Measurements from ENCODE around the gene ATAT1.

Gene ATAT1

GRCh38 chr6:30686908-30687658, 60.4 kb downstream of the ATAT1 start:
- H3K4me3 Mint-ChIP-seq = peak overlapping the region; percentile 93
- no peaks in the 10 kb centered on the region for H3K27me3 Mint-ChIP-seq
- peaks cover 80% of the 10 kb centered on the region for H3K36me3 Mint-ChIP-seq (ENCODE audit: low read depth)
- intact Hi-C loops (cut with micrococcal nuclease) = loop anchor here (1.0 kb wide), 1 partner anchor 30 kb away; the partner anchor contains the start of gene MDC1
- peaks cover 56% of the 10 kb centered on the region for H3K4me1 Mint-ChIP-seq (ENCODE audit: low read depth)
- H3K9me3 Mint-ChIP-seq = no peaks in the 10 kb centered on the region
- H3K27ac Mint-ChIP-seq = peak overlapping the region; percentile 91

DNA sequence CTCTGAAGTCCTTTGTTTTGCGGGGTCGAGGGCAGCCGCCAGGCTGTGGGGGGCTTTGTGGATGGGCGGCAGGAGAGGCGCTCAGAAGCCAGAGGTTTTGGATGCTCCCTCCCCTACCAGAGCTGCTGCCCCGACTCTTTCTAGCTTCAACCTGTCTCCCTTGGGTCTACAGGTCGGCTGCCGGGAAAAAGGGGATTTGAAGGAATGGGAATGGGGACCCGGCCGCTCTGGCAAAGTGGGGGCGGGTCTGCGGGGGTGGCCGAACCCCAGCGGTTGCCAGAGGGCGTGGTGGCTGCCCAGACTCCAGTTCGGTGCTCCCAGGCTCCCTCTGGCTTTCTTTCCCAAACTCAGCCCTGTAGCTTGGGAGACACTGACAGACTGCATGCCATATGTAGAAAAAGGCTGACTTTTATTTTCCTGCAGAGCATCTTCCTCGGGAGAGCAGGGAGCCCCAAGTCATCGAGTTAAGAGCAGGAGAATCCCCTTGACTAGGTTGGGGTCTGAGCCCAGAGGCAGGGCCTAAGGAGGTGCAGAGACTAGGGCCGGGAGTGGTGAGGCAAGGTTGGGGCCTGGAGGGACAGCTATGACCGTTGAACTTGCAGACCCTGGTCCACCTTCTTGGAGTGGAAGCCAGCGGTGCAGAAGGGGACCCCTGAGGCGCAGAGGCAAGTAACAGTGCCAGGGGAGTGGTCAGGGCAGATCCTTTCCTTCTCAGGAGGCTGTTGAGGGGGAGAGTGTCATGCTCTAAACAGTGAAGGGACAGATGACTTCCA, 61.2 kb downstream of the ATAT1 start:
- peak overlapping the region; percentile 91 for H3K27ac Mint-ChIP-seq
- peaks cover 72% of the 10 kb centered on the region for H3K36me3 Mint-ChIP-seq (ENCODE audit: low read depth)
- intact Hi-C loops (cut with micrococcal nuclease) = loop anchor here (1.0 kb wide), 1 partner anchor 29 kb away; the partner anchor contains the start of gene MDC1
- no peaks in the 10 kb centered on the region for H3K27me3 Mint-ChIP-seq
- H3K9me3 Mint-ChIP-seq = no peaks in the 10 kb centered on the region
- H3K4me3 Mint-ChIP-seq = peak overlapping the region; percentile 93
- H3K4me1 Mint-ChIP-seq (ENCODE audit: low read depth) = peaks cover 49% of the 10 kb centered on the region

DNA sequence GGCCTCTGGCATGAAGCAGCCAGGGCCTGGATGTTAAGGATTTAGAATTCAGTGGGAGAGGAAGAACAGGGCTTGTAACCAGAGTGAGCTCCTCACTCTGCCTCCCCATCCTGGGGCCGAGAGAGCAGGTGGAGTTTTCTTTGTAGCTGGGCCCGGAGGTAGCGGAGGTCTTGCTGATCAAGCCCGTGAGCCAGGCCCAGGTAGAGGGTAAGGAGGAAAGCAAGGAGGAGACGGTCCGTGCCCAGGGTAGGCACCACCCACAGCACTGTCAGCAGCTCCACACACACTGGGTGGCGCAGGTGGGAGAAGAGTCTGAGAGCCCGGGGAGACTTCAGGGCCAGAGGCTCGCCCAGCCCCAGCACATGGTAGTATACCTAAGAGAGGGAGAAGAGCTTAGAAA, 61.9 kb downstream of the ATAT1 start:
- Mint-ChIP-seq H3K27ac (peak overlapping the region; percentile 91), H3K4me3 (peak overlapping the region; percentile 93), H3K36me3 (ENCODE audit: low read depth) (peaks cover 65% of the 10 kb centered on the region), H3K4me1 (ENCODE audit: low read depth) (peaks cover 48% of the 10 kb centered on the region), H3K27me3 (no peaks in the 10 kb centered on the region), H3K9me3 (no peaks in the 10 kb centered on the region)
- intact Hi-C loops (cut with micrococcal nuclease) = no loop called here

GRCh38 chr6:30689022-30689865, 62.6 kb downstream of the ATAT1 start:
- no peaks in the 10 kb centered on the region for H3K9me3 Mint-ChIP-seq

DNA sequence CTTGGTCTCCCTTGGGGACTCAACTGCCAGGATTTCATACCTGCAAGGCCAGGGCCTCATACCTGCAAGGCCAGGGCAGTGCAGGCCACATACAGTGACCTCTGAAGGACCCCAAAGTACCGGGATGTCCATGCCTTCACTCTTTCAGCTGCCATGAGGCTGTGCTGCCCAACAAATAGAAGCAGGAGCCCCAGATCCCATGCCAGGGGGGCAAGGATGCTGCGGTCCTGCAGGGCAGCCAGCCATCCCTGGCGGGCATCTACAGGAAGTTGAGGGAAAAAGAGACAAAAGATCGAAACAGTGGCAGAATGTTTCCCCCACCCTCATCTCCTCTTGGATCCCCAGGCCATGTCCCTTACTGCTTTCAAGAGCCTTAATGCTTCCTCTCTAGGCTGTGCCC, 63.3 kb downstream of the ATAT1 start:
- Mint-ChIP-seq H3K4me1 (ENCODE audit: low read depth) (peaks cover 45% of the 10 kb centered on the region), H3K36me3 (ENCODE audit: low read depth) (peaks cover 51% of the 10 kb centered on the region), H3K4me3 (peak overlapping the region; percentile 93), H3K27me3 (no peaks in the 10 kb centered on the region), H3K27ac (peak overlapping the region; percentile 91), H3K9me3 (no peaks in the 10 kb centered on the region)
- intact Hi-C loops (cut with micrococcal nuclease) = no loop called here

More at GRCh38 chr6:30689022-30689865, 62.6 kb downstream of the ATAT1 start:
- H3K4me3 Mint-ChIP-seq = peak overlapping the region; percentile 93
- H3K27me3 Mint-ChIP-seq = no peaks in the 10 kb centered on the region
- H3K36me3 Mint-ChIP-seq (ENCODE audit: low read depth) = peaks cover 58% of the 10 kb centered on the region
- H3K27ac Mint-ChIP-seq = peak overlapping the region; percentile 91
- intact Hi-C loops (cut with micrococcal nuclease) = no loop called here
- H3K4me1 Mint-ChIP-seq (ENCODE audit: low read depth) = peaks cover 48% of the 10 kb centered on the region

GRCh38 chr6:30690403-30691207, 63.9 kb downstream of the ATAT1 start, which contains the start of gene NRM:
Gene NRM (minus strand): TSS chr6:30690984. CDS start chr6:30690974, 10 bp downstream.
- intact Hi-C loops (cut with micrococcal nuclease) = no loop called here
- no peaks in the 10 kb centered on the region for H3K9me3 Mint-ChIP-seq
- peak within 1 kb of the TSS; percentile 91 for H3K27ac Mint-ChIP-seq
- H3K4me1 Mint-ChIP-seq (ENCODE audit: low read depth) = peaks cover 39% of the 10 kb centered on the region
- peak within 1 kb of the TSS; percentile 93 for H3K4me3 Mint-ChIP-seq
- peaks cover 44% of the 10 kb centered on the region for H3K36me3 Mint-ChIP-seq (ENCODE audit: low read depth)
- no peaks in the 10 kb centered on the region for H3K27me3 Mint-ChIP-seq

GRCh38 chr6:30691208-30691847, 64.7 kb downstream of the ATAT1 start:
- intact Hi-C loops (cut with micrococcal nuclease) = no loop called here
- Mint-ChIP-seq H3K4me3 (peak overlapping the region; percentile 93), H3K36me3 (ENCODE audit: low read depth) (peaks cover 37% of the 10 kb centered on the region), H3K27ac (peak overlapping the region; percentile 91), H3K9me3 (no peaks in the 10 kb centered on the region), H3K27me3 (no peaks in the 10 kb centered on the region), H3K4me1 (ENCODE audit: low read depth) (peaks cover 38% of the 10 kb centered on the region)
